ENCODE measurements around the gene TBC1D22A.

TBC1D22A gene

GRCh38 chr22:47106806-47107205, 344.4 kb downstream of the TBC1D22A start:
- no peak overlapping the region for H3K4me3 ChIP-seq (ENCODE audit: low read length)
- no peak overlapping the region for H3K9ac ChIP-seq (ENCODE audit: low read length)
- no peak for TF ChIP-seq EZH2phosphoT487 (IDR thresholded peaks at IDR 0.05; ENCODE audit: low read depth)
- TF ChIP-seq CTCF (IDR thresholded peaks at IDR 0.05; ENCODE audit: low read depth, low read length) = no peak
- no peaks in the 10 kb centered on the region for H3K27me3 ChIP-seq (ENCODE audit: low read depth, low read length)
- H4K20me1 ChIP-seq (ENCODE audit: insufficient read depth, low read length) = peaks cover 30% of the 10 kb centered on the region
- no peaks in the 10 kb centered on the region for H3K79me2 ChIP-seq (ENCODE audit: low read length)
- H3K9me3 ChIP-seq (ENCODE audit: insufficient read depth, low read length) = no peaks in the 10 kb centered on the region
- no peak overlapping the region for H3K4me2 ChIP-seq (ENCODE audit: low read length)
- no peak overlapping the region for H3K27ac ChIP-seq (ENCODE audit: low read length)
- H2AFZ ChIP-seq (ENCODE audit: low read depth, low read length) = no peak overlapping the region
- no peaks in the 10 kb centered on the region for H3K4me1 ChIP-seq (ENCODE audit: low read length)
- H3K36me3 ChIP-seq (replicated peaks; ENCODE audit: low read depth, low read length) = peaks cover 3% of the 10 kb centered on the region

- H3K9me3 ChIP-seq (ENCODE audit: insufficient read depth, low read length) = no peaks in the 10 kb centered on the region
These were observed 345.0 kb downstream of the TBC1D22A start for GRCh38 chr22:47107431-47107830.

GRCh38 chr22:47110817-47111443, 348.5 kb downstream of the TBC1D22A start:
- Histone ChIP-seq H3K27ac (ENCODE audit: low read length) (no peak overlapping the region), H3K36me3 (replicated peaks; ENCODE audit: low read depth, low read length) (peaks cover 12% of the 10 kb centered on the region), H3K4me2 (ENCODE audit: low read length) (no peak overlapping the region), H3K4me3 (ENCODE audit: low read length) (no peak overlapping the region), H3K9me3 (ENCODE audit: insufficient read depth, low read length) (no peaks in the 10 kb centered on the region), H3K79me2 (ENCODE audit: low read length) (no peaks in the 10 kb centered on the region), H4K20me1 (ENCODE audit: insufficient read depth, low read length) (peaks cover 27% of the 10 kb centered on the region; the same call in 1 of the 2 replicates), H2AFZ (ENCODE audit: low read depth, low read length) (no peak overlapping the region), H3K27me3 (ENCODE audit: low read depth, low read length) (no peaks in the 10 kb centered on the region), H3K4me1 (ENCODE audit: low read length) (no peaks in the 10 kb centered on the region), H3K9ac (ENCODE audit: low read length) (no peak overlapping the region)
- TF ChIP-seq CTCF (IDR thresholded peaks at IDR 0.05; ENCODE audit: low read depth, low read length) (no peak), EZH2phosphoT487 (IDR thresholded peaks at IDR 0.05; ENCODE audit: low read depth) (no peak)

More at GRCh38 chr22:47107431-47107830, 345.0 kb downstream of the TBC1D22A start:
- Histone ChIP-seq H3K4me1 (ENCODE audit: low read length) (no peaks in the 10 kb centered on the region), H2AFZ (ENCODE audit: low read depth, low read length) (no peak overlapping the region), H3K27me3 (ENCODE audit: low read depth, low read length) (no peaks in the 10 kb centered on the region), H3K36me3 (replicated peaks; ENCODE audit: low read depth, low read length) (peaks cover 9% of the 10 kb centered on the region), H3K27ac (ENCODE audit: low read length) (no peak overlapping the region), H3K9ac (ENCODE audit: low read length) (no peak overlapping the region), H4K20me1 (ENCODE audit: insufficient read depth, low read length) (peaks cover 27% of the 10 kb centered on the region), H3K4me3 (ENCODE audit: low read length) (no peak overlapping the region), H3K4me2 (ENCODE audit: low read length) (no peak overlapping the region), H3K79me2 (ENCODE audit: low read length) (no peaks in the 10 kb centered on the region)
- TF ChIP-seq CTCF (IDR thresholded peaks at IDR 0.05; ENCODE audit: low read depth, low read length) = no peak

- peaks cover 12% of the 10 kb centered on the region for H3K36me3 ChIP-seq (replicated peaks; ENCODE audit: low read depth, low read length)
- TF ChIP-seq EZH2phosphoT487 (IDR thresholded peaks at IDR 0.05; ENCODE audit: low read depth) = no peak
- H3K79me2 ChIP-seq (ENCODE audit: low read length) = no peaks in the 10 kb centered on the region
- H4K20me1 ChIP-seq (ENCODE audit: insufficient read depth, low read length) = peaks cover 31% of the 10 kb centered on the region; the same call in 1 of the 2 replicates
- no peak overlapping the region for H3K4me3 ChIP-seq (ENCODE audit: low read length)
- H3K4me1 ChIP-seq (ENCODE audit: low read length) = no peaks in the 10 kb centered on the region
- H3K27me3 ChIP-seq (ENCODE audit: low read depth, low read length) = no peaks in the 10 kb centered on the region
- H3K27ac ChIP-seq (ENCODE audit: low read length) = no peak overlapping the region
- H3K9ac ChIP-seq (ENCODE audit: low read length) = no peak overlapping the region
- no peak overlapping the region for H3K4me2 ChIP-seq (ENCODE audit: low read length)
- no peak overlapping the region for H2AFZ ChIP-seq (ENCODE audit: low read depth, low read length)
- H3K9me3 ChIP-seq (ENCODE audit: insufficient read depth, low read length) = no peaks in the 10 kb centered on the region
These were observed 349.5 kb downstream of the TBC1D22A start for GRCh38 chr22:47111626-47112581.

All from OCI-LY3 (cell line).